Upper lobe of right lung (tissue), 1 donor: ENCODE measurements around the gene XPO6. TPM values are rescaled to one million over a fixed set of nuclear protein-coding genes. Genes with fewer than 3 reads are reported as not detected.

Source experiments
- ATAC-seq: fragments of 200-7000 bp; cut with Tn5 transposase; one replicate; pipeline ENCODE4 v1.9.1; 2020; ENCODE audit warnings: mild to moderate bottlenecking, moderate library complexity
- DNase-seq: peaks from one replicate; pipeline ENCODE4 v3.0.0-alpha.2; 2020
- H3K27ac ChIP-seq: fragments of 200-600 bp; one replicate; pipeline ENCODE4 v1.8.0; 2022
- H3K27me3 ChIP-seq: fragments of 200-600 bp; one replicate; pipeline ENCODE4 v1.8.0; 2022; ENCODE audit warnings: mild to moderate bottlenecking
- H3K36me3 ChIP-seq: fragments of 200-600 bp; one replicate; pipeline ENCODE4 v1.8.0; 2022
- H3K4me1 ChIP-seq: fragments of 200-600 bp; one replicate; pipeline ENCODE4 v1.8.0; 2022
- H3K4me3 ChIP-seq: fragments of 200-600 bp; one replicate; pipeline ENCODE4 v1.8.0; 2022; ENCODE audit warnings: mild to moderate bottlenecking
- H3K9me3 ChIP-seq: fragments of 200-600 bp; one replicate; pipeline ENCODE4 v1.8.0; 2022
- intact Hi-C: fragments of 100-400 bp; cut with DNase I; formaldehyde crosslinking; loops from one replicate; pipeline ENCODE4 v1.11.0; 2022
- total RNA-seq: library from RNA; stranded (reverse); fragmentation: NEBNext Ultra II Directional; extraction: Animal tissue kit (Norgen Biotek cat#: 25700); gene quantifications from one replicate; pipeline ENCODE4 v1.2.1, GENCODE V29; 2021
- TF ChIP-seq, protein P1 (sequence below): fragments of 200-600 bp; IDR thresholded peaks from one replicate; pipeline ENCODE4 v1.8.0; 2022; ENCODE audit warnings: antibody characterized with exemption
- donor health status: DM: no; HTN: yes; CAD: no; lungs with severe emphysema.

Gene XPO6
- total RNA-seq, 1 donor from 2014 or later, result 102 TPM

DNA sequence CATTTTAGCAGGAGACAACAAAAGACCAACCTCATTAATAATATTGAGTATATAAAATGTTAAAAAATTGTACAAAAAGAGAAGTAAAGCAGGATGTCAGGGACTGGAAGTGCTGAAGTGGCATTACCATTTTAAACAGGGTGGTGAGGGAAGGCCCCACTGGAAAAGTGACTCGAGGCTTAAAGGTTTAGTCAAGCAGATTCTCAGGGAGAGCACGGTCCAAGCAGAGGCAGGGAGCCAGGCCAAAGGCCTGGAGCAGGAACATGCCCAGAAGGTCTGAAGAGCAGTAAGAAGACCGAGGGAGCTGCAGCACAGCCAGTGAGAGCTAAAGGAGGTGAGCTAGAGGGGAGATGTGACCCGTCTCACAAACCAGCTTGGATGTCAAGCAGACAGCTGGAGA lies 7.6 kb downstream of the XPO6 start:
- Histone ChIP-seq H3K36me3 (peaks cover 59% of the 10 kb centered on the region), H3K9me3 (no peaks in the 10 kb centered on the region), H3K4me1 (peaks cover 4% of the 10 kb centered on the region), H3K27me3 (no peaks in the 10 kb centered on the region), H3K4me3 (no peak overlapping the region), H3K27ac (no peak overlapping the region)
- no peak for DNase-seq
- no peak for ATAC-seq
- intact Hi-C loops, result no loop called here
- TF ChIP-seq, protein P1, sequence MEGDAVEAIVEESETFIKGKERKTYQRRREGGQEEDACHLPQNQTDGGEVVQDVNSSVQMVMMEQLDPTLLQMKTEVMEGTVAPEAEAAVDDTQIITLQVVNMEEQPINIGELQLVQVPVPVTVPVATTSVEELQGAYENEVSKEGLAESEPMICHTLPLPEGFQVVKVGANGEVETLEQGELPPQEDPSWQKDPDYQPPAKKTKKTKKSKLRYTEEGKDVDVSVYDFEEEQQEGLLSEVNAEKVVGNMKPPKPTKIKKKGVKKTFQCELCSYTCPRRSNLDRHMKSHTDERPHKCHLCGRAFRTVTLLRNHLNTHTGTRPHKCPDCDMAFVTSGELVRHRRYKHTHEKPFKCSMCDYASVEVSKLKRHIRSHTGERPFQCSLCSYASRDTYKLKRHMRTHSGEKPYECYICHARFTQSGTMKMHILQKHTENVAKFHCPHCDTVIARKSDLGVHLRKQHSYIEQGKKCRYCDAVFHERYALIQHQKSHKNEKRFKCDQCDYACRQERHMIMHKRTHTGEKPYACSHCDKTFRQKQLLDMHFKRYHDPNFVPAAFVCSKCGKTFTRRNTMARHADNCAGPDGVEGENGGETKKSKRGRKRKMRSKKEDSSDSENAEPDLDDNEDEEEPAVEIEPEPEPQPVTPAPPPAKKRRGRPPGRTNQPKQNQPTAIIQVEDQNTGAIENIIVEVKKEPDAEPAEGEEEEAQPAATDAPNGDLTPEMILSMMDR, result no peak

DNA sequence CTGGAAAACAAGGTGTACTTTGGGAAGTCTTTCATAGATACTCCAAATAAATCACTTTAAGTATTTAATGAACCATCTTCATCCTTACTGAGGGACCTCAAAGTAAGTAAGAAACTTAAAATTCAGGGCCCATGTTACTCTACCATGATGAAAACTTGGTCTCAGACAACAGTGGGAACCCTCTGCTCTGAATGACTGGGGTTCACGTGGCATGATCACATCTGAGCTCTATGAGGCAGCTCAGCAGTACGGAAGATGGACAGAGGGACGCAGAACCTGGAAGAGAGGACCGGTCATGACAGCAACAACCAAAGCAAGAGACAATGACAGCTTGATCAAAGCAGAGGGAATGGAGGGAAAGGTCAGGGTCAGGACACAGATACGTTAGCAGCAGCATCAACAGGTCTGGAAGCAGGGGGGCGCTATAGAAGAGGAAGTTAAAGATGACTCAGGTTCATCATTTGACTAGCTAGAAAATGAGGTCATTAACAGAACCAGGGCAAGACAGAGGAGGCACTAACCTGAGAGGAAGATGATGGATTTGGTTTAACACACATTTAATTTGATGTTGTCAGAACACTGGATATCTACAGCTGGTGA lies 9.5 kb downstream of the XPO6 start:
- Histone ChIP-seq H3K36me3 (peaks cover 44% of the 10 kb centered on the region), H3K27ac (no peak overlapping the region), H3K4me1 (no peaks in the 10 kb centered on the region), H3K27me3 (no peaks in the 10 kb centered on the region), H3K4me3 (no peak overlapping the region), H3K9me3 (no peaks in the 10 kb centered on the region)
- no peak for DNase-seq
- intact Hi-C loops, result no loop called here
- peak; percentile 60 for ATAC-seq
- TF ChIP-seq, protein P1, result peak; percentile 6

DNA sequence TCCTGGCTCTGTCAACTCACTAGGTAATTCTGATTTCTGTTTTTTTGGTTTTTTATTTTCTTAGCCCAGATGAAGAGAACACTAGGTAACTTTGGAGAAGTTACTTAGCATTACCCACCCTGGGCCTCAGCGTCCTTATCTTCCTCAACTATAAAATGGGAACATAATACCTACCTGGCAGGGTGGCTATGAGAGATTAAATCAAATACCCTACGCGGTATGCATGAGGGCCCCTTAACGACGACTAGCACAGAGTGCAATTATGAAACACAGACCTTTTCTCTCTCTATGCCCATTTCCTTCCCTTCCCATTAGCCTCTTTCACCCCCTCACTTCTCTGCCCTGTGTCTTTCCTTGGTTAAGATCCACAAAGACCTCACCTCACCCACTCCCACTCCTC lies 11.1 kb downstream of the XPO6 start:
- no peak for DNase-seq
- Histone ChIP-seq H3K27me3 (no peaks in the 10 kb centered on the region), H3K36me3 (peaks cover 40% of the 10 kb centered on the region), H3K4me1 (peaks cover 4% of the 10 kb centered on the region), H3K27ac (no peak overlapping the region), H3K9me3 (no peaks in the 10 kb centered on the region), H3K4me3 (no peak overlapping the region)
- no peak for ATAC-seq
- intact Hi-C loops, result no loop called here
- TF ChIP-seq, protein P1, result no peak

DNA sequence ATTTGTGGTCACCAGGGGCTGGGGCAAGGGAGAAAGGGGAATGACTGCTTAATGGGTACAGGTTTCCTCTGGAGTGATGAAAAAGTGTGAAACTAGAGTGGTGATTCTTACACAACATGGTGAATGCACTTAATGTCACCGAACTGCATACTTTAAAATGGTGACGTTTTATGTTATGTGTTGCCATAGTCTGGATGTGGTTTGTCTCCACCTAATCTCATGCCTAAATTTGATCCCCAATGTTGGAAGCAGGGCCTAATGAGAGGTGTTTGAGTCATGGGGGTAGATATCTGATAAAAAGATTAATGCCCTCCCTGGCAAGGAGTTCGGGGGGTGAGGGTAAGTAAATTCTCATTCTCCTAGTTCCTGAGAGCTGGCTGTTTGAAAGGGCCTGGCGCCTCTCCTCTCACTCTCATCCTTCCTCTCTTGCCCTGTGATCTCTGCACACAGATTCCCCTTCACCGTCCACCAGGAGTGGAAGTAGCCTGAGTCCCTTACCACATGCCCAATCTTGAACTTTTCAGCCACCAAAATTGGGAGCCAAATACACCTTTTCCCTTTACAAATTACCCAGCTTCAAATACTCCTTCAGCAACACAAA lies 15.3 kb downstream of the XPO6 start:
- intact Hi-C loops, result no loop called here
- TF ChIP-seq, protein P1, result no peak
- no peaks in the 10 kb centered on the region for H3K27me3 ChIP-seq
- H3K4me3 ChIP-seq, result no peak overlapping the region
- ATAC-seq (peak; percentile 21), DNase-seq (no peak)
- H3K36me3 ChIP-seq, result peaks cover 12% of the 10 kb centered on the region
- no peak overlapping the region for H3K27ac ChIP-seq
- no peaks in the 10 kb centered on the region for H3K9me3 ChIP-seq
- H3K4me1 ChIP-seq, result peaks cover 24% of the 10 kb centered on the region

DNA sequence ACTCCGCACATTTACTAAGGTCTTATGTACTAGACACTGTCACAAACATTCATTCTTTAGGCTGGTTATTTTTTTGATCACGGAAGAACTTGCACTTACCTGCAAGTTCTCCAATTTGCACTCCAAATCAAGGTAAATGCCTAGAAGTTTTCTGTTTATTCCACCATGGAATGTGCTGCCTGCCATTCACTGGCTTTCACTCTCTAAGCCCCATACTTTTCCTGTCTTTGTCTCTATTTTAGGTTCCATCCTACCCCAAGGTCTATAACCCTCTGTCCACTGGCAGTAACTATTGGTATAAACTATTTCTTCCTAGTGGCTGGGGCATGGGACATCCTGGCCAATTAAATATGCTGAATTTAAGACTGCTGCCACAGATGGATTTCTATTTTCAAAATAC lies 15.9 kb downstream of the XPO6 start:
- ATAC-seq (no peak), DNase-seq (no peak)
- H3K4me1 ChIP-seq, result peaks cover 26% of the 10 kb centered on the region
- H3K27me3 ChIP-seq, result no peaks in the 10 kb centered on the region
- H3K27ac ChIP-seq, result no peak overlapping the region
- H3K4me3 ChIP-seq, result no peak overlapping the region
- H3K9me3 ChIP-seq, result no peaks in the 10 kb centered on the region
- intact Hi-C loops, result no loop called here
- H3K36me3 ChIP-seq, result peaks cover 12% of the 10 kb centered on the region
- TF ChIP-seq, protein P1, result no peak
